HCT116 (cell line): ENCODE data around the gene KRTAP4-4. TPM values are rescaled to one million over a fixed set of nuclear protein-coding genes. Genes with fewer than 3 reads are reported as not detected.
"Not testable (repeated sequence)": the region's sequence is repeated elsewhere in the genome, so short reads cannot be mapped to it uniquely, and the experiment has no call there.

ENCODE experiments used
- ATAC-seq: fragments of 200-7000 bp; cut with Tn5 transposase; 2 replicates; pipeline ENCODE4 v1.9.1; 2020; ENCODE audit warnings: mild to moderate bottlenecking, moderate library complexity
- BruUV-seq: library from RNA; stranded (reverse); fragments of 400-500 nt; replicated peaks from 2 replicates; lab custom pipeline; 2021; lab: Mats Ljungman, UMichigan
- CTCF ChIA-PET: fragments of 300-600 bp; sonication (Branson Sonifier 250); formaldehyde crosslinking; loops from one replicate; lab custom pipeline; 2021; ENCODE audit warnings: antibody characterized with exemption; lab: Charles Lee
- POLR2A ChIA-PET: fragments of 300-600, 350-600 bp; sonication (Branson Sonifier 250); formaldehyde crosslinking; loops from one replicate; lab custom pipeline; 2021; ENCODE audit warnings: antibody characterized with exemption; lab: Charles Lee
- RAD21 ChIA-PET, 2 experiments: fragments of 300-600 bp; sonication (Branson Sonifier 250); formaldehyde crosslinking; loops; one replicate each; lab custom pipeline; 2023; ENCODE audit warnings: low total read pairs in 2 of 2; ENCODE audit not compliant: uncharacterized antibody in 2 of 2, unreplicated experiment in 2 of 2, low non-redundant PET in 1 of 2; lab: Charles Lee
- DNase-seq: peaks from one replicate; pipeline ENCODE4 v3.0.0-alpha.2; 2010; ENCODE audit warnings: low read depth, low spot score
- H2AFZ ChIP-seq: fragments of 200-600 bp; shearing (Covaris generic), sonication (generic); 2 replicates; pipeline ENCODE4 v1.6.1; 2017; ENCODE audit warnings: low read depth, mixed run types, mixed read lengths, antibody characterized with exemption, low read length; ENCODE audit not compliant: poor library complexity, severe bottlenecking
- H3K27ac ChIP-seq: 2 replicates; pipeline ENCODE4 v1.5.1; 2012; ENCODE audit warnings: low read depth, low read length
- H3K27me3 ChIP-seq: fragments of 200-600 bp; sonication (generic); 2 replicates; pipeline ENCODE4 v1.6.1; 2016; ENCODE audit warnings: mixed run types, low read length, mixed read lengths; ENCODE audit not compliant: insufficient read depth
- H3K36me3 ChIP-seq, 2 experiments: fragments of 200-500 bp in 1 of 2; fragments of 200-600 bp in 1 of 2; sonication (Bioruptor generic) in 1 of 2; sonication (generic) in 1 of 2; 2 replicates each; pipeline versions ENCODE4 v1.5.1 to v1.6.1; 2014 to 2016; ENCODE audit warnings: low read length in 2 of 2, inconsistent platforms in 1 of 2, mixed read lengths in 1 of 2, mixed run types in 1 of 2; ENCODE audit not compliant: insufficient read depth in 2 of 2, control insufficient read depth in 1 of 2
- H3K4me1 ChIP-seq, 2 experiments: fragments of 200-600 bp in 1 of 2; sonication (generic) in 1 of 2; 2 replicates each; pipeline versions ENCODE4 v1.5.1 to v1.6.1; 2012 to 2017; ENCODE audit warnings: low read length in 2 of 2, inconsistent platforms in 1 of 2, mild to moderate bottlenecking in 1 of 2, mixed read lengths in 1 of 2, mixed run types in 1 of 2, moderate library complexity in 1 of 2; ENCODE audit not compliant: insufficient read depth in 2 of 2, control insufficient read depth in 1 of 2
- H3K4me2 ChIP-seq: fragments of 200-600 bp; sonication (generic); 2 replicates; pipeline ENCODE4 v1.6.1; 2017; ENCODE audit warnings: mixed run types, low read length, mixed read lengths
- H3K4me3 ChIP-seq, 2 experiments: fragments of 200-600 bp in 1 of 2; sonication (generic) in 1 of 2; replicated peaks in 1 of 2; 2 replicates each; pipeline ENCODE4 v1.5.1; 2011 to 2016; ENCODE audit warnings: low read length in 2 of 2, control low read depth in 1 of 2, low read depth in 1 of 2, mild to moderate bottlenecking in 1 of 2, mixed read lengths in 1 of 2, mixed run types in 1 of 2
- H3K79me2 ChIP-seq: fragments of 200-600 bp; sonication (generic); 2 replicates; pipeline ENCODE4 v1.6.1; 2017; ENCODE audit warnings: mild to moderate bottlenecking, mixed run types, low read length, moderate library complexity, mixed read lengths; ENCODE audit not compliant: insufficient read depth
- H3K9ac ChIP-seq: fragments of 200-600 bp; sonication (generic); 2 replicates; pipeline ENCODE4 v1.6.1; 2016; ENCODE audit warnings: low read length, mixed read lengths
- H3K9me2 ChIP-seq: fragments of 200-600 bp; sonication (generic), shearing (Covaris generic); 2 replicates; pipeline ENCODE4 v1.6.1; 2017; ENCODE audit warnings: mixed run types, mild to moderate bottlenecking, moderate library complexity; ENCODE audit not compliant: insufficient read depth
- H3K9me3 ChIP-seq, 2 experiments: fragments of 200-500 bp in 1 of 2; fragments of 200-600 bp in 1 of 2; sonication (Bioruptor generic) in 1 of 2; sonication (generic) in 1 of 2; 2 replicates each; pipeline ENCODE4 v1.6.1; 2014 to 2017; ENCODE audit warnings: low read length in 2 of 2, mixed read lengths in 2 of 2, inconsistent platforms in 1 of 2, low read depth in 1 of 2, mild to moderate bottlenecking in 1 of 2, mixed run types in 1 of 2, moderate library complexity in 1 of 2; ENCODE audit not compliant: control insufficient read depth in 1 of 2, insufficient read depth in 1 of 2
- H4K20me1 ChIP-seq: fragments of 200-600 bp; sonication (generic), shearing (Covaris generic); 2 replicates; pipeline ENCODE4 v1.6.1; 2017; ENCODE audit warnings: mixed run types, mild to moderate bottlenecking, moderate library complexity; ENCODE audit not compliant: insufficient read depth
- CBX3 ChIP-seq: IDR thresholded peaks from 2 replicates; pipeline ENCODE4 v1.6.1; 2012; ENCODE audit warnings: low read depth
- CEBPB ChIP-seq: IDR thresholded peaks from 2 replicates; pipeline ENCODE4 v1.6.1; 2012; ENCODE audit warnings: low read depth
- EZH2 ChIP-seq: fragments of 200-600 bp; sonication (generic); IDR thresholded peaks from 2 replicates; pipeline ENCODE4 v1.6.1; 2017; ENCODE audit warnings: antibody characterized with exemption, mixed run types
- EZH2phosphoT487 ChIP-seq: fragments of 200-600 bp; IDR thresholded peaks from 2 replicates; pipeline ENCODE4 v1.6.1; 2018; ENCODE audit warnings: antibody characterized with exemption, borderline replicate concordance
- JUND ChIP-seq: IDR thresholded peaks from 2 replicates; pipeline ENCODE4 v1.6.1; 2012
- POLR2A ChIP-seq: IDR thresholded peaks from 2 replicates; pipeline ENCODE4 v1.7.0; 2011; ENCODE audit warnings: borderline replicate concordance; ENCODE audit not compliant: insufficient read depth, insufficient read length; ENCODE audit errors: extremely low read depth
- POLR2AphosphoS5 ChIP-seq: IDR thresholded peaks from 2 replicates; pipeline ENCODE4 v1.6.1; 2011; ENCODE audit warnings: mild to moderate bottlenecking, low read depth, low read length, moderate library complexity
- SIN3A ChIP-seq: IDR thresholded peaks from 2 replicates; pipeline ENCODE4 v1.6.1; 2012; ENCODE audit warnings: low read depth
- SP1 ChIP-seq: IDR thresholded peaks from 2 replicates; pipeline ENCODE4 v1.6.1; 2012; ENCODE audit warnings: low read depth
- YY1 ChIP-seq: IDR thresholded peaks from 2 replicates; pipeline ENCODE4 v1.6.1; 2011; ENCODE audit warnings: low read length, low read depth, moderate library complexity, mild to moderate bottlenecking; ENCODE audit not compliant: insufficient replicate concordance; ENCODE audit errors: extremely low read depth
- ZNF274 ChIP-seq: fragments of 200-500 bp; sonication (Bioruptor generic); IDR thresholded peaks from 2 replicates; pipeline ENCODE4 v1.6.1; 2014; ENCODE audit warnings: mild to moderate bottlenecking, low read depth, low read length, inconsistent platforms
- intact Hi-C: fragments of 100-400 bp; cut with micrococcal nuclease; formaldehyde crosslinking; loops from 2 replicates; pipeline ENCODE4 v1.10.0; 2022
- total RNA-seq: library from RNA; stranded (reverse); gene quantifications from one replicate; pipeline ENCODE4 v1.2.1, GENCODE V29; 2021; ENCODE audit not compliant: unreplicated experiment
- TF ChIP-seq, protein P1 (sequence below), 3 experiments: fragments of 200-600 bp in 1 of 3; sonication (generic) in 1 of 3; IDR thresholded peaks in 2 of 3; conservative IDR thresholded peaks in 1 of 3; 2 replicates each; pipeline ENCODE4 v1.5.1; 2012 to 2017; ENCODE audit warnings: low read depth in 2 of 3, low read length in 2 of 3, antibody characterized with exemption in 1 of 3, borderline replicate concordance in 1 of 3, control low read depth in 1 of 3, mild to moderate bottlenecking in 1 of 3, mixed read lengths in 1 of 3, mixed run types in 1 of 3, moderate library complexity in 1 of 3; ENCODE audit not compliant: insufficient read depth in 1 of 3
- TF ChIP-seq, protein P2 (sequence below): IDR thresholded peaks from 2 replicates; pipeline ENCODE4 v1.6.1; 2011; ENCODE audit warnings: mild to moderate bottlenecking, low read length, moderate library complexity; ENCODE audit not compliant: insufficient replicate concordance; ENCODE audit errors: extremely low read depth
- TF ChIP-seq, protein P3 (sequence below): IDR thresholded peaks from 2 replicates; pipeline ENCODE4 v1.6.1; 2012

KRTAP4-4 gene
- total RNA-seq, 1 experiment from 2014 or later, result not detected

DNA sequence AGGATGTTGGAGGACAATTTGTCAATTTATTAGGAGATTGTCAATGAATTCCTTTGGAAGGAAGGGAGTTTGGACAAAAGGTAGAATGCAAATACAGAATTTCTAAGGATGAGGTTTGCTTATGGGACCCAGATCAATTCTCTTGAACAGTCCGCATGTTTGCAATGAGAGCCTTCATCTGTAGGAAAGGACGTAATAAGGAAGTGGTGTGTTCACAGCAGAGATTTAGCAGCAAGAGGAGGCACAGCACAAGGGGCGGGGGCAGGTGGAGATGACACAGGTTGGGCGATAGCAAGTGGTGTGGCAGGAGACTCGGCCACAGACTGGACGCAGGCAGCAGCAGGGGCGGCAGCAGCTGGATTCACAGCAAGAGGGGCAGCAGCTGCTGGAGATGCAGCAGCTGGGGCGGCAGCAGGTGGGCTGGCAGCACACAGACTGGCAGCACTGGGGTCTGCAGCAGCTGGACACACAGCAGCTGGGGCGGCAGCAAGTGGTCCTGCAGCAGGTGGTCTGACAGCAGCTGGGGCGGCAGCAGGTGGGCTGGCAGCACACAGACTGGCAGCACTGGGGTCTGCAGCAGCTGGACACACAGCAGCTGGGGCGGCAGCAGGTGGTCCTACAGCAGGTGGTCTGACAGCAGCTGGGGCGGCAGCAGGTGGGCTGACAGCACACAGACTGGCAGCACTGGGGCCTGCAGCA is 37.1 kb downstream of the KRTAP4-4 start:
- ATAC-seq, POLR2A ChIA-PET, H4K20me1 ChIP-seq, H3K36me3 ChIP-seq, DNase-seq, H3K9me2 ChIP-seq, CTCF ChIA-PET, H3K27me3 ChIP-seq, intact Hi-C loops, BruUV-seq, H2AFZ ChIP-seq, H3K4me3 ChIP-seq, H3K9ac ChIP-seq, RAD21 ChIA-PET, H3K79me2 ChIP-seq: not testable (repeated sequence)
- Histone ChIP-seq H3K4me1 (peaks cover 0 to 30% of the 10 kb centered on the region in 2 experiments; a peak in 2 of 4 replicates), H3K4me2 (peak overlapping the region; percentile 46), H3K27ac (peak overlapping the region; percentile 2), H3K9me3 (peaks cover 0 to 14% of the 10 kb centered on the region in 2 experiments; a peak in 1 of 4 replicates)

DNA sequence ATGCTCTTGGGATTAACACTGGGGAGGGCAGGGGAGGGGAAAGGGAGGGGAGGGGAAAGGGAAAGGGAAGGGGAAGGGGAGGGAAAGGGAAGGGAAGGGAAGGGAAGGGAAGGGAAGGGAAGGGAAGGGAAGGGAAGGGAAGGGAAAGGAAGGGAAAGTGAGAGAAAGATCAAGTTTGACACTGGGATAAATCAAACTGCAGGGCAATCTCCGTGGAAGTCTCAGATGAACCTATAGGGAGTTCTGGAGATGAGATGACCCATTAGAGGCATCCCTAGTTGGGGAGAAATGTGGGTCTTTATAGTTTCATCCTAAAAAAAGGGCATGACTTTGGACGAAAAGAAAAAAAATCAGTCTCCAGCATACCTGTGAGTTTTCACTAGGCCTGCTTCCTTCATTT is 38.8 kb downstream of the KRTAP4-4 start:
- Histone ChIP-seq H3K4me3 (no peak overlapping the region), H3K27me3 (no peaks in the 10 kb centered on the region), H4K20me1 (no peaks in the 10 kb centered on the region), H3K79me2 (no peaks in the 10 kb centered on the region), H3K4me1 (peaks cover 0 to 34% of the 10 kb centered on the region in 2 experiments; a peak in 2 of 4 replicates), H2AFZ (no peak overlapping the region), H3K27ac (no peak overlapping the region), H3K36me3 (no peaks in the 10 kb centered on the region), H3K9me2 (no peaks in the 10 kb centered on the region), H3K9ac (no peak overlapping the region), H3K9me3 (peaks cover 0 to 14% of the 10 kb centered on the region in 2 experiments; a peak in 1 of 4 replicates), H3K4me2 (no peak overlapping the region)
- ChIA-PET CTCF (no interaction called here), RAD21 (no interaction called here), POLR2A (no interaction called here)
- no peak for TF ChIP-seq YY1
- no peak for TF ChIP-seq POLR2AphosphoS5
- TF ChIP-seq SP1, result no peak
- no peak for TF ChIP-seq POLR2A
- TF ChIP-seq EZH2phosphoT487, result no peak
- no peak for TF ChIP-seq ZNF274
- TF ChIP-seq JUND, result no peak
- TF ChIP-seq EZH2, result no peak
- TF ChIP-seq, protein P1, sequence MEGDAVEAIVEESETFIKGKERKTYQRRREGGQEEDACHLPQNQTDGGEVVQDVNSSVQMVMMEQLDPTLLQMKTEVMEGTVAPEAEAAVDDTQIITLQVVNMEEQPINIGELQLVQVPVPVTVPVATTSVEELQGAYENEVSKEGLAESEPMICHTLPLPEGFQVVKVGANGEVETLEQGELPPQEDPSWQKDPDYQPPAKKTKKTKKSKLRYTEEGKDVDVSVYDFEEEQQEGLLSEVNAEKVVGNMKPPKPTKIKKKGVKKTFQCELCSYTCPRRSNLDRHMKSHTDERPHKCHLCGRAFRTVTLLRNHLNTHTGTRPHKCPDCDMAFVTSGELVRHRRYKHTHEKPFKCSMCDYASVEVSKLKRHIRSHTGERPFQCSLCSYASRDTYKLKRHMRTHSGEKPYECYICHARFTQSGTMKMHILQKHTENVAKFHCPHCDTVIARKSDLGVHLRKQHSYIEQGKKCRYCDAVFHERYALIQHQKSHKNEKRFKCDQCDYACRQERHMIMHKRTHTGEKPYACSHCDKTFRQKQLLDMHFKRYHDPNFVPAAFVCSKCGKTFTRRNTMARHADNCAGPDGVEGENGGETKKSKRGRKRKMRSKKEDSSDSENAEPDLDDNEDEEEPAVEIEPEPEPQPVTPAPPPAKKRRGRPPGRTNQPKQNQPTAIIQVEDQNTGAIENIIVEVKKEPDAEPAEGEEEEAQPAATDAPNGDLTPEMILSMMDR (IDR thresholded peaks at IDR 0.05 in 2 of 3, conservative IDR thresholded peaks at IDR 0.05 in 1 of 3; ENCODE audit: borderline replicate concordance in 1 of 3, insufficient read depth in 1 of 3, low read depth in 2 of 3, low read length in 2 of 3), result no peak
- TF ChIP-seq, protein P2, sequence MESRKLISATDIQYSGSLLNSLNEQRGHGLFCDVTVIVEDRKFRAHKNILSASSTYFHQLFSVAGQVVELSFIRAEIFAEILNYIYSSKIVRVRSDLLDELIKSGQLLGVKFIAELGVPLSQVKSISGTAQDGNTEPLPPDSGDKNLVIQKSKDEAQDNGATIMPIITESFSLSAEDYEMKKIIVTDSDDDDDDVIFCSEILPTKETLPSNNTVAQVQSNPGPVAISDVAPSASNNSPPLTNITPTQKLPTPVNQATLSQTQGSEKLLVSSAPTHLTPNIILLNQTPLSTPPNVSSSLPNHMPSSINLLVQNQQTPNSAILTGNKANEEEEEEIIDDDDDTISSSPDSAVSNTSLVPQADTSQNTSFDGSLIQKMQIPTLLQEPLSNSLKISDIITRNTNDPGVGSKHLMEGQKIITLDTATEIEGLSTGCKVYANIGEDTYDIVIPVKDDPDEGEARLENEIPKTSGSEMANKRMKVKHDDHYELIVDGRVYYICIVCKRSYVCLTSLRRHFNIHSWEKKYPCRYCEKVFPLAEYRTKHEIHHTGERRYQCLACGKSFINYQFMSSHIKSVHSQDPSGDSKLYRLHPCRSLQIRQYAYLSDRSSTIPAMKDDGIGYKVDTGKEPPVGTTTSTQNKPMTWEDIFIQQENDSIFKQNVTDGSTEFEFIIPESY, result no peak
- TF ChIP-seq CEBPB, result no peak
- TF ChIP-seq CBX3, result no peak
- TF ChIP-seq SIN3A, result no peak
- TF ChIP-seq, protein P3, sequence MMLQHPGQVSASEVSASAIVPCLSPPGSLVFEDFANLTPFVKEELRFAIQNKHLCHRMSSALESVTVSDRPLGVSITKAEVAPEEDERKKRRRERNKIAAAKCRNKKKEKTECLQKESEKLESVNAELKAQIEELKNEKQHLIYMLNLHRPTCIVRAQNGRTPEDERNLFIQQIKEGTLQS, result no peak
- ATAC-seq (no peak), DNase-seq (no peak)
- intact Hi-C loops, result no loop called here
- BruUV-seq, result no TSS peak
